Inferior parietal cortex (tissue), 1 donor: ENCODE data around the gene TTC28.
"Not testable (repeated sequence)": the region's sequence is repeated elsewhere in the genome, so short reads cannot be mapped to it uniquely, and the experiment has no call there.

ENCODE experiments used
- DNase-seq: peaks from one replicate; pipeline ENCODE4 v3.0.0-alpha.2; 2016; ENCODE audit errors: extremely low spot score

TTC28 gene

GRCh38 chr22:28679611-28680287 is at the start of gene TTC28:
TTC28 (minus strand) TSS chr22:28679840; CDS start chr22:28679723, 117 bp downstream.
- peak; percentile 57 for DNase-seq

- DNase-seq, result no peak
Observed at GRCh38 chr22:28728621-28729313, 49.1 kb upstream of the TTC28 start.

GRCh38 chr22:28728002-28728401 is 48.4 kb upstream of the TTC28 start:
- no peak for DNase-seq

GRCh38 chr22:28718044-28718443 is 38.4 kb upstream of the TTC28 start:
- no peak for DNase-seq

DNA sequence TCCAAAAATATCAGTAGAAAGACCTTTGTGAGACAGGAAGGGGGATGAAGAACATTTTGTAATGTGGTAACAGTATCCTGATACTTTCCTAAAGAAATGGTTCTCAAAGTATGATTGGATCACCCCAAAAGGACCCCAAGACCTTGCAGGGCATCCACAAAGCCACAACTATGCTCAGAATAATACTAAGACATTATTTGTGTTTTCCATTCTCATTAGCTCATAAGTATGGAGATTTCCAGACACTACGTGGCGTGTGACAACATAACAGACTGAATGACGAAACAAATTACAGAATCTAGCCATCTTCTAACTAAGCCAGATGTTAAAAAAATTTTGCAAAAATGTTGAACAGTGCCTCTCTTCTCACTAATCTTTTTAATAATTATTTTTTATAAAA is 37.0 kb upstream of the TTC28 start:
- DNase-seq, result no peak

DNA sequence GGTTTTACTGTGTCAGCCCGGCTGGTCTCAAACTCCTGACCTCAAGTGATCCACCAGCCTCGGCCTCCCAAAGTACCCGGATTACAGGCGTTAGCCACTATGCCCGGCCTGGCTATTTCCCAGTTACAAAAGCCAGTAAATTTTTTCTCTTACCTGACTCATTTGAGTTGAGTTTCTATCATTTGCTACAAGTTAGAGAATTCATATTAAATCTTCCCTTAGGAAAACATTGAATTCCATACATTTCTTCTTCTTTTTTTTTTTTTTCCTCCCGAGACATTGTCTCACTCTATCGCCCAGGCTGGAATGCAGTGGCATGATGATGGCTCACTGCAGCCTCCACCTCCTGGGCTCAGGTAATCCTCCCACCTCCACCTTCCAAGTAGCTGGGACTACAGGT is 36.0 kb upstream of the TTC28 start:
- DNase-seq, result no peak

DNA sequence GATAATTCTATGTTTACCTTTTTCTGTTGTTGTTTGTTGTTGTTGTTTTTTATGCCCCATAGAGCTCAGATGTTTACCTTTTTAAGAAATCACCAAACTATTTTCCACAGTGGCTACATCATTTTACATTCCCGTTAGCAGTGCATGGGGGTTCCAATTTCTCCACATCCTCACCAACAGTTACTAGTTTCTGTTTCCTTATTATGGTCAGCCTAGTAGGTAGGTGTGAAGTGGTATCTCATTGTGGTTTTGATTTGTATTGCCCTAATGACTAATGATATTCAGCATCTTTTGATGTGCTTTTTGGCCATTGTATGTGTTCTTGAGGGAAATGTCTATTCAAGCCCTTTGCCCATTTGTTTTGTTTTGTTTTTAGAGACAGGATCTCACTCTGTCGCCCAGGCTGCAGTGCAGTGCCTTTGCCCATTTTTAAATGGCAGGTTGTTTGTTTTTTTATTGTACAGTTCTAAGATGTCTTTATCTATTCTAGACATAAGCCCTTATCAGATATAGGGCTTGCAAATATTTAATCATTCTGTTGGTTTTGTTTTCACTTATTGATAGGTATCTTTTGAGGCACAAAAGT is 34.5 kb upstream of the TTC28 start:
- no peak for DNase-seq

DNA sequence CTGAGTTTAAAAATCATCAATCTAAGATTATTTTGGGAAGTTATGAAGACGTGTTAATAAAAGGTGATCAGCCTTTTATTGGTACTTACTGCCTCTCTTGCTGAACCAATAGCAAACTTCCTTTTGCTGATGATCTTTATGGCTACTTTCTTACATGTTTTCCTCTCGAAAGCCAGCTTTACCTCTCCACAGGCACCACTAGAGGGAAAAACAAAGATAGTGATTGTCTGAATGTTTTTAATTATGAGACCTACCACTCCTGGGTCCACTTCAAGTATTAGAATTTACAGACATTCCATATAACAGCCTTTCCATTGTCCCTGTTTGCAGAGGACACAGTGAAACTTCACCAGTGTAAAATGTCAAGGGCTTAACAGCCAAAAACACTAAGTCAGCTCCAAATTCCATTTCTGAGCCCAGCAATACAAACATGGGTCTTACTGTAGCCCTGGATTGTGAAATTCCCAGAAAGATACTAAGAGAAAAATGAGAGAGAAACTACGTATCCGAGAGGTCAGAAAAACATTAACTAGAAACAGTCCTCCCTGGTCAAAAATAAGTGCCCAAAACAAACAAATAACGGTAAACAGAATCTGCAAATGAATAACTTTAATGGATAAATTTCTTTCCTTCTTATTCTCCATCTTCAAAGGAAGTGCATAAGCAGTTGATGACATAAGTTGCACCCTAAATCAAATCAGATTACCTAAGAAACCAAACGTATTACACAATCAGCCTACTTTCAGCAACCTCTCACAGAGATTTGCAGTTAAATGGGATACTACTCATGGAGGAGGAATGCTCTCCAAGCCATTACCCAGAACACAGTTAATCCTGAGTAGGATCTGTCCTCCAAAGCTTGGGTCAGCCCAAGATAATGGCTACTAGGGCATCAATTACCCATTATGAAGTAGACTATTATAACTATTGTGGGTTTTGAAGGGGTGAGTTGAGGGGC is 32.5 kb upstream of the TTC28 start:
- no peak for DNase-seq

DNA sequence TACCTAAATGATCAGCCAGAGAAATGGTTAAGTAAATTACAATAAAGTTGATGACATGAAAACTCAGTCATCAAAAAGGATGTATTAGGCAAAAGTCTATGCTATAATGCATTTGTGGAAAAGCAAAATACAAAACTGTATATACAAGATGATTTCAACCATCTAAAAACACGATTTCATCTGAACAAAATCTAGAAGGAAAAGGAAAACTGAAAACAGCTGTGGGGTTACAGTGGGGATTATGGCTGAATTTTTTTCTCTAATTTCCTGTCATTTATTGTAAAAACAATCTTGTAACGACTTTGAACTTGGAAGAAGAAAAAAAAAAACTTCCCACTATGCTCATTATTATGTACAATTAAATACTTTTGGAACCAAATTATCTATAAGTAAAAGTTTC is 31.7 kb upstream of the TTC28 start:
- DNase-seq, result no peak

- DNase-seq, result no peak
Observed at GRCh38 chr22:28710576-28711191, 31.0 kb upstream of the TTC28 start.

DNA sequence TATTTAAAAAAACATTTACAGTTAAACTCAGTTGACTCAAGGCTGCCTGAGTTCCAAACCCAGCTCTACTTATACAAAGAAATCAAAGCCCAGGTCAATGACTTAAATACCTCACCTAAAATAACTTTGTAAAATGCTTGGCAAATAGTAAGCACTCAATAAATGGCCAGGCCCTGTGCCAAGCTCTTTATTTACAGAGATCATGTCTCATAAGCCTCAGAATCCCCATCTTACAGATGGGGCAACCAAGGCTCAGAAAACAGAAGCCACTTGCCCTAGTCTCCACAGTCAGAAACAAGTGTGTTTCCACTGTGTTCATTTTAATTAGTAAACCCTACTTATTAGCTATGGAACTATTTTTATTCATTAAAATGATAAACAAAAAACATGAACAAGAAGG is 30.5 kb upstream of the TTC28 start:
- DNase-seq, result no peak

DNA sequence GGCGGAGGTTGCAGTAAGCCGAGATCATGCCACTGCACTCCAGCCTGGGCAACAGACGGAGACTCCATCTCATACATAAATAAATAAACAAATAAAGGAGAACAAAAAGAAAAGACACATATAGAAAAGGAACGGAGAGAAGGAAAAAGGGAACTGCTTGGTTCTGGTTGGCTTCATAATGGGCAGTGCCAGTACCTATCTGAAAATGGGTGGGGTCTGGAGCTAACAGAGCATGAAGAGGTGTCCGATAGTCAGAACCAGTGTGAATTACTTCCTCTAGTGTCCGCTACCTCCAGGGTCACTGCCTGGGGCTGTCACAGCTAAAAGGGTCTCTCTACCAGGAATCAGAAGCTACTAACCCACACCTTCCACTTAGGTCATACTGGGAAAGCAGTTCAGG is 27.2 kb upstream of the TTC28 start:
- DNase-seq, result no peak

DNA sequence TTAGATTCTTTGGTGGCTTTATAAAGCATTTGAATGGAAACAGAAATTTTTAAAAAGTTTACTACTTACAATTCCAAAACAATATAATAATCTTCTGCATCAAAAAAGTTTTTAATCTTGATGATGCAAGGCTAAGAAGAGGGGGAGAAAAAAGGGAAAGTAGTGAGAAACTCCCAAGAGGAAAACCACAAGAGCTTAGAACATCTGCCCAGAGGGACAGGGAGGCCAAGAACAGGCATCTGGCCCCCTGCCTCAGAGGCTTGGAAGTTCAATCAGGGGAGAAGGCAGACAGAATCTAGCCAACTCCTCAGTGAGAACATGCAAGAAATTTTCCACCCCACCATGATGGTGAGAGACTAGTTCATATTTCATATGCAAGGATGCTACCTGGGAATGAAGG is 23.8 kb upstream of the TTC28 start:
- no peak for DNase-seq

GRCh38 chr22:28702891-28703290 is 23.3 kb upstream of the TTC28 start:
- no peak for DNase-seq

- DNase-seq, result not testable (repeated sequence)
Observed at GRCh38 chr22:28693041-28693760, 13.6 kb upstream of the TTC28 start.

GRCh38 chr22:28689796-28690195 is 10.2 kb upstream of the TTC28 start:
- DNase-seq, result not testable (repeated sequence)

DNA sequence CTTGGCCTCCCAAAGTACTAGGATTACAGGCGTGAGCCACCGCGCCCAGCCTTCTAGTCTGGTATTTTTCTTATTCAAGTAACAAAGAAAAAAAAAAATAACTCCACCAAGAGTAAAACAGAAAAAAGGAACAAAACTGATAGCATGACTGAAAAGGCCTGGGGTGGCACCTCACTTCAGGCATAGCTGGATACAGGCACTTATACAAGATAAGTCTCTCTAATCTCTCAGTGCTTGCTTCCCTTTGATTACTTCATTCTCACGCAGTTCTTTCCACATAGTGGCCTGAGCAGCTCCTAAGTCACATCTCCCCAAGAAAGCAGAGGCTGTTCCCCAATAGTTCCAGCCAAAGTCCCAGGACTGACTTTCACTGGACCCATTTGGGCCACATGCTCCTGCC is 3.3 kb upstream of the TTC28 start:
- DNase-seq, result not testable (repeated sequence)

DNA sequence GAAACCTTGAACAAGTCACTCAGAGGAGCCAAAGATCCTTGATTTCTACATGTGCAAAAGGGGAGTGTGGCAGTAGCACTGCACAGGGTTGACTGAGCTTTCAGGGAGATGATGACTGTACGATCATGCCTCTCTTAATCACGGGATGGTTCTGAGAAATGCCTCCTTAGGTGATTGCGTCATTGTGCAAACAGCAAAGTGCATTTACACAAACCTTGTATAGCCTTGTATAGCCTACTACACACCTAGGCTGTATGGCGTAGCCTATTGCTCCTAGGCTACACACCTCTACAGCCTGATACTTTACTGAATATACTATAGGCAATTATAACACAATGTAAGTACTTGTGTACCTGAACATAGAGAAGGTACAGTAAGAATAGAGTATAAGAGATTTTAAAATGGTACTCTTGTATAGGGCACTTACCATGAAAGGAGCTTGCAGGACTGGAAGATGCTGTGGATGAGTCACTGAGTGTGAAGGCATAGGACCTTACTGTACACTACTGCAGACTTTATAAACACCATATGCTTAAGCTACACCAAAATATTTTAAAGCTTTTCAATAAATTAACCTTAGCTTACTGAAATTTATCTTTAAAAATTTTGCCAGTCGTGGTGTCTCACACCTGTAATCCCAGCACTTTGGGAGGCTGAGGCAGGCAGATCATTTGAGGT is 1.3 kb upstream of the TTC28 start:
- DNase-seq, result not testable (repeated sequence)

GRCh38 chr22:28678778-28679610 is 646 bp downstream of the TTC28 start:
- DNase-seq, result not testable (repeated sequence)
